HEK293 (cell line): Measurements from ENCODE around the gene OSTC.

ENCODE experiments used
- CTCF ChIA-PET: fragments of 350-600 bp; formaldehyde crosslinking; extraction: SDS; loops from one replicate; lab custom pipeline; 2021; ENCODE audit warnings: antibody characterized with exemption; lab: Yijun Ruan, JAX
- POLR2A ChIA-PET: fragments of 300-600 bp; formaldehyde crosslinking; extraction: SDS; loops from one replicate; lab custom pipeline; 2020; ENCODE audit warnings: antibody characterized with exemption, inconsistent platforms; lab: Yijun Ruan, JAX
- H3K27ac ChIP-seq: fragments of 200-500 bp; sonication (Bioruptor generic); 2 replicates; pipeline ENCODE4 v1.5.1; 2014; ENCODE audit warnings: low read depth, low read length, control low read depth, inconsistent platforms; ENCODE audit errors: extremely low read depth
- H3K36me3 ChIP-seq, 2 experiments: fragments of 200-500 bp in 1 of 2; sonication (Bioruptor generic) in 1 of 2; 1 replicate in 1 of 2; 2 replicates in 1 of 2; pipeline ENCODE4 v1.5.1; 2014 to 2017; ENCODE audit warnings: inconsistent platforms in 2 of 2, low read length in 2 of 2; ENCODE audit not compliant: control insufficient read depth in 2 of 2, insufficient read depth in 1 of 2
- H3K4me1 ChIP-seq: fragments of 200-500 bp; sonication (Bioruptor generic); 2 replicates; pipeline ENCODE4 v1.5.1; 2014; ENCODE audit warnings: mild to moderate bottlenecking, low read length, inconsistent platforms; ENCODE audit not compliant: control insufficient read depth, insufficient read depth
- H3K4me3 ChIP-seq: 2 replicates; pipeline ENCODE4 v1.5.1; 2011; ENCODE audit warnings: low read depth, mild to moderate bottlenecking, control low read depth, low read length, moderate library complexity
- H3K9me3 ChIP-seq: fragments of 200-500 bp; sonication (Bioruptor generic); 2 replicates; pipeline ENCODE4 v1.5.1; 2014; ENCODE audit warnings: low read depth, low read length, inconsistent platforms; ENCODE audit not compliant: control insufficient read depth, insufficient read depth
- PRDM6 ChIP-seq: fragments of 450-650 bp; formaldehyde crosslinking; IDR thresholded peaks from 2 replicates; pipeline ENCODE4 v1.5.1; 2017; ENCODE audit warnings: missing biosample characterization, missing genetic modification characterization
- YY2 ChIP-seq: fragments of 450-650 bp; formaldehyde crosslinking; IDR thresholded peaks from 2 replicates; pipeline ENCODE4 v1.5.1; 2016; ENCODE audit warnings: missing biosample characterization, missing genetic modification characterization
- ZBTB17 ChIP-seq: fragments of 450-650 bp; formaldehyde crosslinking; IDR thresholded peaks from 2 replicates; pipeline ENCODE4 v1.5.1; 2016; ENCODE audit warnings: missing biosample characterization, missing genetic modification characterization
- ZEB2 ChIP-seq: fragments of 450-650 bp; formaldehyde crosslinking; IDR thresholded peaks from 2 replicates; pipeline ENCODE4 v1.5.1; 2016; ENCODE audit warnings: missing biosample characterization, missing genetic modification characterization
- ZIC2 ChIP-seq: fragments of 450-650 bp; formaldehyde crosslinking; IDR thresholded peaks from 2 replicates; pipeline ENCODE4 v1.5.1; 2016; ENCODE audit warnings: missing biosample characterization, missing genetic modification characterization
- ZNF354C ChIP-seq: fragments of 450-650 bp; formaldehyde crosslinking; IDR thresholded peaks from 2 replicates; pipeline ENCODE4 v1.5.1; 2016; ENCODE audit warnings: missing biosample characterization, missing genetic modification characterization, low read depth, borderline replicate concordance
- ZNF366 ChIP-seq: fragments of 450-650 bp; formaldehyde crosslinking; conservative IDR thresholded peaks from 2 replicates; pipeline ENCODE4 v1.5.1; 2016; ENCODE audit warnings: missing biosample characterization, missing genetic modification characterization
- ZNF571 ChIP-seq: fragments of 450-650 bp; formaldehyde crosslinking; IDR thresholded peaks from 2 replicates; pipeline ENCODE4 v1.5.0; 2017; ENCODE audit warnings: missing biosample characterization, missing genetic modification characterization
- ZNF654 ChIP-seq: fragments of 450-650 bp; formaldehyde crosslinking; IDR thresholded peaks from 2 replicates; pipeline ENCODE4 v1.5.1; 2016; ENCODE audit warnings: low read depth, missing biosample characterization, missing genetic modification characterization
- ZNF791 ChIP-seq: fragments of 450-650 bp; formaldehyde crosslinking; IDR thresholded peaks from 2 replicates; pipeline ENCODE4 v1.5.1; 2016; ENCODE audit warnings: missing biosample characterization, missing genetic modification characterization
- TF ChIP-seq, protein P1 (sequence below): fragments of 450-650 bp; formaldehyde crosslinking; IDR thresholded peaks from 2 replicates; pipeline ENCODE4 v1.5.1; 2016; ENCODE audit warnings: missing biosample characterization, missing genetic modification characterization, borderline replicate concordance
- TF ChIP-seq, protein P2 (sequence below): fragments of 450-650 bp; IDR thresholded peaks from 2 replicates; pipeline ENCODE4 v1.5.1; 2018; ENCODE audit warnings: missing biosample characterization, missing genetic modification characterization
- TF ChIP-seq, protein P3 (sequence below): fragments of 450-650 bp; formaldehyde crosslinking; conservative IDR thresholded peaks from 2 replicates; pipeline ENCODE4 v1.5.1; 2016; ENCODE audit warnings: low read depth, missing biosample characterization, missing genetic modification characterization
- TF ChIP-seq, protein P4 (sequence below): fragments of 450-650 bp; formaldehyde crosslinking; IDR thresholded peaks from 2 replicates; pipeline ENCODE4 v1.5.1; 2016; ENCODE audit warnings: missing biosample characterization, missing genetic modification characterization
- TF ChIP-seq, protein P5 (sequence below): fragments of 450-650 bp; formaldehyde crosslinking; IDR thresholded peaks from 2 replicates; pipeline ENCODE4 v1.5.1; 2016; ENCODE audit warnings: missing biosample characterization, missing genetic modification characterization
- TF ChIP-seq, protein P6 (sequence below): fragments of 450-650 bp; formaldehyde crosslinking; IDR thresholded peaks from 2 replicates; pipeline ENCODE4 v1.5.1; 2016; ENCODE audit warnings: missing biosample characterization, missing genetic modification characterization

OSTC gene

DNA sequence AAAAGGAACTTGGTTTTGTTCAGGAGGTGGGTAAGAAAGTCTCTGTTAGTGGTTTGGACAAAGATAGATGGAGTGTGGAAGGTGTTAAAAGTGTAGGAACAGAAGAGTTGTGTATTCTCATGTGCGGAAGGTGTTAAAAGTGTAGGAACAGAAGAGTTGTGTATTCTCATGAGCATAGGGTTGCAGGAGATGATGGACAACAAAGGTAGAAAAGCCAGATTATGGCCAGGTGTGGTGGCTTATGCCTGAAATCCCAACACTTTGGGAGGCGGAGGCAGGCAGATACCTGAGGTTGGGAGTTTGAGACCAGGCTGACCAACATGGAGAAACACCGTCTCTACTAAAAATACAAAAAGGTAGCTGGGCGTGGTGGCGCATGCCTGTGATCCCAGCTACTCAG is 27.6 kb upstream of the OSTC start (continued):
- TF ChIP-seq, protein P1, sequence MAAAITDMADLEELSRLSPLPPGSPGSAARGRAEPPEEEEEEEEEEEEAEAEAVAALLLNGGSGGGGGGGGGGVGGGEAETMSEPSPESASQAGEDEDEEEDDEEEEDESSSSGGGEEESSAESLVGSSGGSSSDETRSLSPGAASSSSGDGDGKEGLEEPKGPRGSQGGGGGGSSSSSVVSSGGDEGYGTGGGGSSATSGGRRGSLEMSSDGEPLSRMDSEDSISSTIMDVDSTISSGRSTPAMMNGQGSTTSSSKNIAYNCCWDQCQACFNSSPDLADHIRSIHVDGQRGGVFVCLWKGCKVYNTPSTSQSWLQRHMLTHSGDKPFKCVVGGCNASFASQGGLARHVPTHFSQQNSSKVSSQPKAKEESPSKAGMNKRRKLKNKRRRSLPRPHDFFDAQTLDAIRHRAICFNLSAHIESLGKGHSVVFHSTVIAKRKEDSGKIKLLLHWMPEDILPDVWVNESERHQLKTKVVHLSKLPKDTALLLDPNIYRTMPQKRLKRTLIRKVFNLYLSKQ (tag by site-specific recombination), result no peak
- TF ChIP-seq ZIC2 (tag by site-specific recombination), result no peak
- no peak for TF ChIP-seq ZNF354C (tag by site-specific recombination)

DNA sequence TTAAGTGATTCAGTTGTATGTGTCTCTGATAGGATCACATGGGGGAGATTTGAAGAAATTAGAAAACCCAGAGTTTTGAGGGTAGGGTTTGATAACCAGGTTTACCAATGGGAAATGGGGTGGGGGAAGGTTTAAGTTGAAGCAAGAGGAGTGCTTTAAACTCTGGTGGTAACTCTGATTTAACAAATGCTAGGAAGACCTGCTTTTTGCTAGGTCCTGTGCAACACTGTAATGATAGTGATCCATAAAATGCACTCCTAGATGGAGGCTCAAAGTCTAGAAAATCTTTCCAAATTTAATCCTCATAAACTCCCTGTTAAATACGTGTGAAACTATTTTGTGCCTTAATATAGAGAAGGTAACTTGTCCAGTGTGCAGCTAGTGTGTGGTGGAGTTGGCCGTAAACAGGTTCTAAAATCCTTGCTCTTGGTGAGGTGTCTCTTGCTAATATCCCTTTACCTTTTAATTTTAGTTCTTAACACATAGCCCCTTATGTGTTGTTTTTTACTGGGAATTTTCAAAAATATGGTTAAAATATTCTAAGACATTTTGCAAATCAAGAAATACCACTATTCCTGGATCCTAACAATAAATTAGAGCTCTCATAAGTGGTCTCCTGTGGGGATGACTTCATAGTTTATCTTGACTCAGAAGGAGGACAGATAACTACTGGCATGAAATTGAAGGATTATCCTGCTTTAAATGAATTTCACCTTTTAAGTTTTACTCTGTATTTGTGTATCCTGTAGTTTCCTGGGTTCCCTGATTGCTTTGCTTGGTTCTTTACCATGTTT is 25.9 kb upstream of the OSTC start:
- Histone ChIP-seq H3K36me3 (peaks cover 45 to 88% of the 10 kb centered on the region in 2 experiments), H3K4me1 (no peaks in the 10 kb centered on the region), H3K4me3 (no peak overlapping the region), H3K9me3 (no peaks in the 10 kb centered on the region), H3K27ac (no peak overlapping the region)
- ChIA-PET POLR2A (no interaction called here), CTCF (no interaction called here)
- TF ChIP-seq, protein P2, sequence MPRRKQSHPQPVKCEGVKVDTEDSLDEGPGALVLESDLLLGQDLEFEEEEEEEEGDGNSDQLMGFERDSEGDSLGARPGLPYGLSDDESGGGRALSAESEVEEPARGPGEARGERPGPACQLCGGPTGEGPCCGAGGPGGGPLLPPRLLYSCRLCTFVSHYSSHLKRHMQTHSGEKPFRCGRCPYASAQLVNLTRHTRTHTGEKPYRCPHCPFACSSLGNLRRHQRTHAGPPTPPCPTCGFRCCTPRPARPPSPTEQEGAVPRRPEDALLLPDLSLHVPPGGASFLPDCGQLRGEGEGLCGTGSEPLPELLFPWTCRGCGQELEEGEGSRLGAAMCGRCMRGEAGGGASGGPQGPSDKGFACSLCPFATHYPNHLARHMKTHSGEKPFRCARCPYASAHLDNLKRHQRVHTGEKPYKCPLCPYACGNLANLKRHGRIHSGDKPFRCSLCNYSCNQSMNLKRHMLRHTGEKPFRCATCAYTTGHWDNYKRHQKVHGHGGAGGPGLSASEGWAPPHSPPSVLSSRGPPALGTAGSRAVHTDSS, result no peak
- TF ChIP-seq YY2 (tag by site-specific recombination) (no peak), PRDM6 (peak; percentile 72)

- ChIA-PET POLR2A (no interaction called here), CTCF (no interaction called here)
- no peak for TF ChIP-seq ZBTB17 (tag by site-specific recombination)
- TF ChIP-seq, protein P3, sequence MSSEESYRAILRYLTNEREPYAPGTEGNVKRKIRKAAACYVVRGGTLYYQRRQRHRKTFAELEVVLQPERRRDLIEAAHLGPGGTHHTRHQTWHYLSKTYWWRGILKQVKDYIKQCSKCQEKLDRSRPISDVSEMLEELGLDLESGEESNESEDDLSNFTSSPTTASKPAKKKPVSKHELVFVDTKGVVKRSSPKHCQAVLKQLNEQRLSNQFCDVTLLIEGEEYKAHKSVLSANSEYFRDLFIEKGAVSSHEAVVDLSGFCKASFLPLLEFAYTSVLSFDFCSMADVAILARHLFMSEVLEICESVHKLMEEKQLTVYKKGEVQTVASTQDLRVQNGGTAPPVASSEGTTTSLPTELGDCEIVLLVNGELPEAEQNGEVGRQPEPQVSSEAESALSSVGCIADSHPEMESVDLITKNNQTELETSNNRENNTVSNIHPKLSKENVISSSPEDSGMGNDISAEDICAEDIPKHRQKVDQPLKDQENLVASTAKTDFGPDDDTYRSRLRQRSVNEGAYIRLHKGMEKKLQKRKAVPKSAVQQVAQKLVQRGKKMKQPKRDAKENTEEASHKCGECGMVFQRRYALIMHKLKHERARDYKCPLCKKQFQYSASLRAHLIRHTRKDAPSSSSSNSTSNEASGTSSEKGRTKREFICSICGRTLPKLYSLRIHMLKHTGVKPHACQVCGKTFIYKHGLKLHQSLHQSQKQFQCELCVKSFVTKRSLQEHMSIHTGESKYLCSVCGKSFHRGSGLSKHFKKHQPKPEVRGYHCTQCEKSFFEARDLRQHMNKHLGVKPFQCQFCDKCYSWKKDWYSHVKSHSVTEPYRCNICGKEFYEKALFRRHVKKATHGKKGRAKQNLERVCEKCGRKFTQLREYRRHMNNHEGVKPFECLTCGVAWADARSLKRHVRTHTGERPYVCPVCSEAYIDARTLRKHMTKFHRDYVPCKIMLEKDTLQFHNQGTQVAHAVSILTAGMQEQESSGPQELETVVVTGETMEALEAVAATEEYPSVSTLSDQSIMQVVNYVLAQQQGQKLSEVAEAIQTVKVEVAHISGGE (tag by site-specific recombination), result no peak
- TF ChIP-seq, protein P4, sequence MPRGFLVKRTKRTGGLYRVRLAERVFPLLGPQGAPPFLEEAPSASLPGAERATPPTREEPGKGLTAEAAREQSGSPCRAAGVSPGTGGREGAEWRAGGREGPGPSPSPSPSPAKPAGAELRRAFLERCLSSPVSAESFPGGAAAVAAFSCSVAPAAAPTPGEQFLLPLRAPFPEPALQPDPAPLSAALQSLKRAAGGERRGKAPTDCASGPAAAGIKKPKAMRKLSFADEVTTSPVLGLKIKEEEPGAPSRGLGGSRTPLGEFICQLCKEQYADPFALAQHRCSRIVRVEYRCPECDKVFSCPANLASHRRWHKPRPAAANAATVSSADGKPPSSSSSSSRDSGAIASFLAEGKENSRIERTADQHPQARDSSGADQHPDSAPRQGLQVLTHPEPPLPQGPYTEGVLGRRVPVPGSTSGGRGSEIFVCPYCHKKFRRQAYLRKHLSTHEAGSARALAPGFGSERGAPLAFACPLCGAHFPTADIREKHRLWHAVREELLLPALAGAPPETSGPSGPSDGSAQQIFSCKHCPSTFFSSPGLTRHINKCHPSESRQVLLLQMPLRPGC (tag by site-specific recombination), result no peak
- TF ChIP-seq, protein P5, sequence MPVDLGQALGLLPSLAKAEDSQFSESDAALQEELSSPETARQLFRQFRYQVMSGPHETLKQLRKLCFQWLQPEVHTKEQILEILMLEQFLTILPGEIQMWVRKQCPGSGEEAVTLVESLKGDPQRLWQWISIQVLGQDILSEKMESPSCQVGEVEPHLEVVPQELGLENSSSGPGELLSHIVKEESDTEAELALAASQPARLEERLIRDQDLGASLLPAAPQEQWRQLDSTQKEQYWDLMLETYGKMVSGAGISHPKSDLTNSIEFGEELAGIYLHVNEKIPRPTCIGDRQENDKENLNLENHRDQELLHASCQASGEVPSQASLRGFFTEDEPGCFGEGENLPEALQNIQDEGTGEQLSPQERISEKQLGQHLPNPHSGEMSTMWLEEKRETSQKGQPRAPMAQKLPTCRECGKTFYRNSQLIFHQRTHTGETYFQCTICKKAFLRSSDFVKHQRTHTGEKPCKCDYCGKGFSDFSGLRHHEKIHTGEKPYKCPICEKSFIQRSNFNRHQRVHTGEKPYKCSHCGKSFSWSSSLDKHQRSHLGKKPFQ, result no peak
- no peak for TF ChIP-seq ZNF654
- TF ChIP-seq ZNF571 (tag by site-specific recombination), result no peak
- TF ChIP-seq ZNF791, result no peak
- no peak for TF ChIP-seq ZEB2 (tag by site-specific recombination)
- TF ChIP-seq, protein P6, sequence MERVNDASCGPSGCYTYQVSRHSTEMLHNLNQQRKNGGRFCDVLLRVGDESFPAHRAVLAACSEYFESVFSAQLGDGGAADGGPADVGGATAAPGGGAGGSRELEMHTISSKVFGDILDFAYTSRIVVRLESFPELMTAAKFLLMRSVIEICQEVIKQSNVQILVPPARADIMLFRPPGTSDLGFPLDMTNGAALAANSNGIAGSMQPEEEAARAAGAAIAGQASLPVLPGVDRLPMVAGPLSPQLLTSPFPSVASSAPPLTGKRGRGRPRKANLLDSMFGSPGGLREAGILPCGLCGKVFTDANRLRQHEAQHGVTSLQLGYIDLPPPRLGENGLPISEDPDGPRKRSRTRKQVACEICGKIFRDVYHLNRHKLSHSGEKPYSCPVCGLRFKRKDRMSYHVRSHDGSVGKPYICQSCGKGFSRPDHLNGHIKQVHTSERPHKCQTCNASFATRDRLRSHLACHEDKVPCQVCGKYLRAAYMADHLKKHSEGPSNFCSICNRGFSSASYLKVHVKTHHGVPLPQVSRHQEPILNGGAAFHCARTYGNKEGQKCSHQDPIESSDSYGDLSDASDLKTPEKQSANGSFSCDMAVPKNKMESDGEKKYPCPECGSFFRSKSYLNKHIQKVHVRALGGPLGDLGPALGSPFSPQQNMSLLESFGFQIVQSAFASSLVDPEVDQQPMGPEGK (tag by site-specific recombination), result no peak
- TF ChIP-seq ZNF366 (tag by site-specific recombination), result no peak
Observed at GRCh38 chr4:108626056-108626455, 24.3 kb upstream of the OSTC start.

More at GRCh38 chr4:108626056-108626455, 24.3 kb upstream of the OSTC start:
- no peak overlapping the region for H3K27ac ChIP-seq
- no peak overlapping the region for H3K4me3 ChIP-seq
- H3K36me3 ChIP-seq, result peaks cover 60 to 100% of the 10 kb centered on the region in 2 experiments
- H3K9me3 ChIP-seq, result no peaks in the 10 kb centered on the region
- no peaks in the 10 kb centered on the region for H3K4me1 ChIP-seq
